Endodermal cell (in vitro differentiated cells): ENCODE data around the gene ZFX. TPM values are rescaled to one million over a fixed set of nuclear protein-coding genes. Genes with fewer than 3 reads are reported as not detected.

Source experiments
- DNase-seq: peaks from one replicate; pipeline ENCODE4 v3.0.0-alpha.2; 2017
- H3K27ac ChIP-seq: 2 replicates; pipeline ENCODE4 v1.5.1; 2013; ENCODE audit warnings: mild to moderate bottlenecking, low read depth, low read length, moderate library complexity
- H3K27me3 ChIP-seq: 2 replicates; pipeline ENCODE4 v1.6.1; 2013; ENCODE audit warnings: mild to moderate bottlenecking, low read length, moderate library complexity; ENCODE audit not compliant: insufficient read depth, control insufficient read depth, poor library complexity, severe bottlenecking
- H3K36me3 ChIP-seq: 2 replicates; pipeline ENCODE4 v1.7.0; 2013; ENCODE audit warnings: mild to moderate bottlenecking, low read length, moderate library complexity; ENCODE audit not compliant: control insufficient read depth, insufficient read depth
- H3K4me1 ChIP-seq: one replicate; pipeline ENCODE4 v1.7.0; 2013; ENCODE audit warnings: low read length; ENCODE audit not compliant: control insufficient read depth, insufficient read depth
- H3K4me3 ChIP-seq: 2 replicates; pipeline ENCODE4 v1.5.1; 2013; ENCODE audit warnings: mild to moderate bottlenecking, low read length, moderate library complexity
- H3K9ac ChIP-seq: 2 replicates; pipeline ENCODE4 v1.6.1; 2013; ENCODE audit warnings: mild to moderate bottlenecking, low read length, moderate library complexity; ENCODE audit not compliant: poor library complexity, severe bottlenecking; ENCODE audit errors: extremely low read depth
- H3K9me3 ChIP-seq: 2 replicates; pipeline ENCODE4 v1.6.1; 2013; ENCODE audit warnings: mild to moderate bottlenecking, low read length, moderate library complexity; ENCODE audit not compliant: control insufficient read depth
- H3K27ac Mint-ChIP-seq: 2 replicates; pipeline ENCODE4 v1.8.0; 2020; ENCODE audit warnings: mixed read lengths
- H3K27me3 Mint-ChIP-seq: 2 replicates; pipeline ENCODE4 v1.8.0; 2021; ENCODE audit warnings: mild to moderate bottlenecking, mixed read lengths; ENCODE audit not compliant: insufficient read depth
- H3K36me3 Mint-ChIP-seq: 2 replicates; pipeline ENCODE4 v1.8.0; 2020; ENCODE audit warnings: low read depth, mixed read lengths
- H3K4me1 Mint-ChIP-seq: 2 replicates; pipeline ENCODE4 v1.8.0; 2020; ENCODE audit warnings: mixed read lengths
- H3K4me3 Mint-ChIP-seq: 2 replicates; pipeline ENCODE4 v1.8.0; 2020; ENCODE audit warnings: mild to moderate bottlenecking, moderate library complexity, mixed read lengths
- H3K9me3 Mint-ChIP-seq: 2 replicates; pipeline ENCODE4 v1.8.0; 2020; ENCODE audit warnings: mild to moderate bottlenecking, mixed read lengths
- WGBS, 2 experiments: methylation state at CpG; one replicate each; pipeline versions ENCODE4 v1.1.5 to v1.1.7; 2013; ENCODE audit warnings: missing lambda C conversion rate in 2 of 2, mixed read lengths in 1 of 2; ENCODE audit not compliant: insufficient coverage in 1 of 2, insufficient read length in 1 of 2; 5-methylcytosine and 5-hydroxymethylcytosine counted together
- total RNA-seq, 2 donors: library from RNA; stranded (reverse); fragmentation: NEBNext Ultra II Directional in 1 of 2; extraction: Animal tissue kit (Norgen Biotek cat#: 25700) in 1 of 2; gene quantifications; 2 replicates in 1 of 2; 3 replicates in 1 of 2; pipeline ENCODE4 v1.2.1, GENCODE V29; 2021
- TF ChIP-seq, protein P1 (sequence below): fragments of 200-600 bp; sonication (generic); conservative IDR thresholded peaks from 2 replicates; pipeline ENCODE4 v1.5.0; 2021; ENCODE audit warnings: antibody characterized with exemption, mild to moderate bottlenecking

Gene ZFX
- total RNA-seq, 2 donors from 2014 or later = 20.3 to 51.0 TPM

DNA sequence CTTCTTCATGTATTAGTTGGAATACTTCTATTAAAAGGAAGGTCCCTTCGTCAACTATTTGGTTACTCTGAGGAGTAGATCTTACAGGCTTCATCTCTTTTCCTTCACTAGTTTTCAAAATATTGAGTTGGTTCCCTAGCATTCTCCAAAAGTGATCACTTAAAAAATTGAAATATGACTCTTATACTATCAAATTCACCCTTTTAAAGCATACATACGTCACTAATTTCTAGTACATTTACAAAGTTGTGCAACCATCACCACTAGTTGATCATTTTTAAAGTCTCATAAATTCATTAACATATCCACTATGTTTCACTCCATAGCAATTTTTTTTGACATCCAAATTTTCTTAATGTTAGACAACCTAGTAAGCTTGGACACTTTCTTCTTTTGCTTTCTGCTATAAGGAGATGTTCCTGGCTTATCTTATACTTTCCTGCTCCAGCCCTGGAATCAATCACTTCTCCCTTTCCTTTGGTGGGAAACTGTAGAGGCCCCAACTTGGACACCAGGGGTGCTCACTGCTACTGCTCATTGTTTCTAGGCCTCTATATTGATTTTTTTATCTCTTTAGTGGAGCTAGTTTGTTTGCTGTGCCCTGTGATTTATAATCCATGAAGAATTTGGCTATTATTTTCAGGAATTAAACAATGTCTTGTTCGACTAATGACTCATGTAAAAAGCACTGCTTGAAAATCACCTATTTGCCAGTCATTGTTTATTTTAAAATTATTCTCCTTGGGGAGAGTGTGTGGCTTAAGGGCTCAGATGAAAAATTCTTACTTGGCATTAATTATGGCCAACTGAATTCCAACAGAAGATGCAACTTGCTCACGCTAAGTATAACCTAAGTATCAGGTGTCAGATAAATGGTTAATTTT lies 4.0 kb upstream of the ZFX start:
- Mint-ChIP-seq H3K36me3 (no peaks in the 10 kb centered on the region), H3K4me3 (no peak overlapping the region), H3K27ac (no peak overlapping the region), H3K9me3 (no peaks in the 10 kb centered on the region), H3K4me1 (peaks cover 22% of the 10 kb centered on the region), H3K27me3 (no peaks in the 10 kb centered on the region)
- TF ChIP-seq, protein P1, sequence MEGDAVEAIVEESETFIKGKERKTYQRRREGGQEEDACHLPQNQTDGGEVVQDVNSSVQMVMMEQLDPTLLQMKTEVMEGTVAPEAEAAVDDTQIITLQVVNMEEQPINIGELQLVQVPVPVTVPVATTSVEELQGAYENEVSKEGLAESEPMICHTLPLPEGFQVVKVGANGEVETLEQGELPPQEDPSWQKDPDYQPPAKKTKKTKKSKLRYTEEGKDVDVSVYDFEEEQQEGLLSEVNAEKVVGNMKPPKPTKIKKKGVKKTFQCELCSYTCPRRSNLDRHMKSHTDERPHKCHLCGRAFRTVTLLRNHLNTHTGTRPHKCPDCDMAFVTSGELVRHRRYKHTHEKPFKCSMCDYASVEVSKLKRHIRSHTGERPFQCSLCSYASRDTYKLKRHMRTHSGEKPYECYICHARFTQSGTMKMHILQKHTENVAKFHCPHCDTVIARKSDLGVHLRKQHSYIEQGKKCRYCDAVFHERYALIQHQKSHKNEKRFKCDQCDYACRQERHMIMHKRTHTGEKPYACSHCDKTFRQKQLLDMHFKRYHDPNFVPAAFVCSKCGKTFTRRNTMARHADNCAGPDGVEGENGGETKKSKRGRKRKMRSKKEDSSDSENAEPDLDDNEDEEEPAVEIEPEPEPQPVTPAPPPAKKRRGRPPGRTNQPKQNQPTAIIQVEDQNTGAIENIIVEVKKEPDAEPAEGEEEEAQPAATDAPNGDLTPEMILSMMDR = peak; percentile 65
- Histone ChIP-seq H3K9me3 (no peaks in the 10 kb centered on the region), H3K27ac (no peak overlapping the region), H3K36me3 (no peaks in the 10 kb centered on the region), H3K4me1 (no peaks in the 10 kb centered on the region), H3K4me3 (no peak overlapping the region), H3K9ac (no peak overlapping the region), H3K27me3 (no peaks in the 10 kb centered on the region)
- DNase-seq = no peak
- 94 to 99% methylated on average over 2 to 3 of the region's 4 CpGs for WGBS, 2 experiments

DNA sequence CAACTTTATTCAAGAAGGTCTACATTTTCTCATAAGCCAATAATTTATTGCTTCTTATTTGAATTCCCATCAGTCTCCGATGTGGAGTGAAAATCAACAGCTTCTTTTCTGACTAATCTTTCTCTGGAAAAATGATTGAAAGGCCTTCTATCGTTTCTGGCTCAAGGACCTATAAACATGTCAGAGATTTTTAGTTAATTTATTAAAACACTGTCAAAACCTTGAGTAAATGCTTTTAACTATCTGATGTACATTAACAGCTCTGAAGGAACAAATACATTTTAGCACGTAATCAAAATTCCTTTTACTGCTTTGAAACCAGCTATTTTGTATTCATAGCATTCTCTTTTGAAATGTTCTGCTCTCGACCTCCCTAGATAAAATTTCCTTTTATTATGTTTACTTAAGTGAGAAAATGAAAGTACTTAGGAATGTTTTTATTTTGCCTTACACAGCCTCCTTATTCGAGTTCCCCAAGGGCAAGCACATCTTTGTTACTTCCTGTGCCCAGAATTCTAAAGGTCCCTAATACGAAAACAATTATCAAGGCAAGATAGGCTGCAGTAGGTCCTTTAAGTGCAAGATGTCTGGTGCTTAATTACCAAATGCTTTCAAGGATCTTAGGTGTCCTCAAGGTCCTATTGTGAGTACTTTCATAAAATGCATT lies 3.1 kb upstream of the ZFX start:
- Mint-ChIP-seq H3K27ac (no peak overlapping the region), H3K36me3 (no peaks in the 10 kb centered on the region), H3K27me3 (no peaks in the 10 kb centered on the region), H3K9me3 (no peaks in the 10 kb centered on the region), H3K4me1 (peaks cover 27% of the 10 kb centered on the region), H3K4me3 (no peak overlapping the region)
- no peaks in the 10 kb centered on the region for H3K9me3 ChIP-seq
- no peaks in the 10 kb centered on the region for H3K4me1 ChIP-seq
- no peak for DNase-seq
- H3K9ac ChIP-seq = no peak overlapping the region
- TF ChIP-seq, protein P1 = no peak
- H3K36me3 ChIP-seq = no peaks in the 10 kb centered on the region
- 53 to 62% methylated on average over 3 to 5 of the region's 6 CpGs for WGBS, 2 experiments
- H3K27ac ChIP-seq = no peak overlapping the region
- no peaks in the 10 kb centered on the region for H3K27me3 ChIP-seq
- no peak overlapping the region for H3K4me3 ChIP-seq

DNA sequence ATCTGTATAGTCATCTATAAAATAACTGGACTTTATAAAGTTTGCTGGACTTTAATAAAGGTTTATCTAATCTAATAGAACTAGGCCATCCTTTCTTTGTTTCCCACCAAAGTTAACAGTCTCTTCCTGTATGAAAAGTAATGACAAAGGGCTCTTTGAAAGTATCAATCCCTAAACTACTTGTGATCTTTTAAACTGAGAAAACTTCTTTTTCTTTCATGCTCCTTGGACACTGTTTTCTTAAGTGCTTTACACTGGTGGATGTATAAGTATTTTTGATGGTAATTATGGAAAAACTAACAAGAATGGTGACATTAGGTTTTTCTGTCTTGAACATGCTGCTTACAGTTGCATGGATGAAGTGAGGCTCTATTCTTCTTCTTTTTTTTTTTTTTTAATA lies 2.4 kb upstream of the ZFX start:
- no peaks in the 10 kb centered on the region for H3K9me3 ChIP-seq
- no peak overlapping the region for H3K4me3 ChIP-seq
- H3K27ac Mint-ChIP-seq = peak overlapping the region; percentile 79
- no peak for DNase-seq
- H3K4me1 ChIP-seq = no peaks in the 10 kb centered on the region
- H3K36me3 ChIP-seq = no peaks in the 10 kb centered on the region
- H3K27me3 Mint-ChIP-seq = no peaks in the 10 kb centered on the region
- TF ChIP-seq, protein P1 = no peak
- H3K27me3 ChIP-seq = no peaks in the 10 kb centered on the region
- H3K9ac ChIP-seq = no peak overlapping the region
- H3K36me3 Mint-ChIP-seq = peaks cover 2% of the 10 kb centered on the region
- H3K27ac ChIP-seq = no peak overlapping the region
- H3K4me3 Mint-ChIP-seq = no peak overlapping the region
- H3K9me3 Mint-ChIP-seq = no peaks in the 10 kb centered on the region
- H3K4me1 Mint-ChIP-seq = peaks cover 32% of the 10 kb centered on the region
